Measurements from ENCODE around the gene REEP3. TPM values are rescaled to one million over a fixed set of nuclear protein-coding genes. Genes with fewer than 3 reads are reported as not detected.

REEP3 gene
- polyA plus RNA-seq, 1 donor = 12.4 TPM

GRCh38 chr10:63667596-63668480 lies 146.6 kb downstream of the REEP3 start:
- DNase-seq = no peak

- peak; percentile 35 for DNase-seq
Measured at GRCh38 chr10:63670291-63670898, 149.2 kb downstream of the REEP3 start.

GRCh38 chr10:63671317-63671937 lies 150.2 kb downstream of the REEP3 start:
- peak; percentile 23 for DNase-seq

GRCh38 chr10:63672491-63672890 lies 151.3 kb downstream of the REEP3 start:
- no peak for DNase-seq

- no peak for DNase-seq
Measured at GRCh38 chr10:63673246-63673645, 152.0 kb downstream of the REEP3 start.

GRCh38 chr10:63673846-63674245 lies 152.6 kb downstream of the REEP3 start:
- DNase-seq = no peak

Other genes with a start within 250 kb of the REEP3 start
- 64.9 TPM for gene JMJD1C, start 55.4 kb upstream of the REEP3 start, polyA plus RNA-seq (ENCODE audit: insufficient read length)

Data from hindlimb muscle (tissue), 1 donor.